ENCODE data around the gene FOXP4. TPM values are rescaled to one million over a fixed set of nuclear protein-coding genes. Genes with fewer than 3 reads are reported as not detected.

The FOXP4 gene
- total RNA-seq, 1 donor from 2014 or later: 27.9 TPM

GRCh38 chr6:41589636-41590622 lies 43.7 kb downstream of the FOXP4 start:
- no peak for DNase-seq
- Mint-ChIP-seq H3K4me3 (ENCODE audit: unreplicated experiment) (no peak overlapping the region), H3K4me1 (ENCODE audit: low read depth, unreplicated experiment) (peaks cover 43% of the 10 kb centered on the region), H3K9me3 (ENCODE audit: unreplicated experiment) (peaks cover 14% of the 10 kb centered on the region), H3K27me3 (ENCODE audit: unreplicated experiment) (peaks cover 14% of the 10 kb centered on the region), H3K36me3 (ENCODE audit: unreplicated experiment) (peaks cover 5% of the 10 kb centered on the region), H3K27ac (ENCODE audit: unreplicated experiment) (no peak overlapping the region)
- no peak for TF ChIP-seq CTCF (IDR thresholded peaks at IDR 0.05; ENCODE audit: partially characterized antibody, unreplicated experiment)

GRCh38 chr6:41591122-41591521 lies 44.9 kb downstream of the FOXP4 start:
- Mint-ChIP-seq H3K4me1 (ENCODE audit: low read depth, unreplicated experiment) (peaks cover 36% of the 10 kb centered on the region), H3K9me3 (ENCODE audit: unreplicated experiment) (peaks cover 14% of the 10 kb centered on the region), H3K4me3 (ENCODE audit: unreplicated experiment) (no peak overlapping the region), H3K27ac (ENCODE audit: unreplicated experiment) (no peak overlapping the region), H3K27me3 (ENCODE audit: unreplicated experiment) (peaks cover 15% of the 10 kb centered on the region), H3K36me3 (ENCODE audit: unreplicated experiment) (peaks cover 5% of the 10 kb centered on the region)
- TF ChIP-seq CTCF (IDR thresholded peaks at IDR 0.05; ENCODE audit: partially characterized antibody, unreplicated experiment): no peak
- no peak for DNase-seq

- peak; percentile 87 for DNase-seq
- H3K4me1 Mint-ChIP-seq (ENCODE audit: low read depth, unreplicated experiment): peaks cover 30% of the 10 kb centered on the region
- peak; percentile 96 for TF ChIP-seq CTCF (IDR thresholded peaks at IDR 0.05; ENCODE audit: partially characterized antibody, unreplicated experiment)
- peaks cover 5% of the 10 kb centered on the region for H3K36me3 Mint-ChIP-seq (ENCODE audit: unreplicated experiment)
- peaks cover 11% of the 10 kb centered on the region for H3K9me3 Mint-ChIP-seq (ENCODE audit: unreplicated experiment)
- peaks cover 11% of the 10 kb centered on the region for H3K27me3 Mint-ChIP-seq (ENCODE audit: unreplicated experiment)
- H3K4me3 Mint-ChIP-seq (ENCODE audit: unreplicated experiment): no peak overlapping the region
- H3K27ac Mint-ChIP-seq (ENCODE audit: unreplicated experiment): peak overlapping the region; percentile 43
Measured at GRCh38 chr6:41591859-41592502, 45.8 kb downstream of the FOXP4 start.

GRCh38 chr6:41593406-41593805 lies 47.2 kb downstream of the FOXP4 start:
- Mint-ChIP-seq H3K9me3 (ENCODE audit: unreplicated experiment) (peaks cover 8% of the 10 kb centered on the region), H3K27me3 (ENCODE audit: unreplicated experiment) (peaks cover 9% of the 10 kb centered on the region), H3K36me3 (ENCODE audit: unreplicated experiment) (peaks cover 5% of the 10 kb centered on the region), H3K4me1 (ENCODE audit: low read depth, unreplicated experiment) (peaks cover 22% of the 10 kb centered on the region), H3K4me3 (ENCODE audit: unreplicated experiment) (no peak overlapping the region), H3K27ac (ENCODE audit: unreplicated experiment) (peak overlapping the region; percentile 26)
- peak; percentile 49 for DNase-seq
- TF ChIP-seq CTCF (IDR thresholded peaks at IDR 0.05; ENCODE audit: partially characterized antibody, unreplicated experiment): no peak
